GM19467 (cell line): ENCODE data around the gene CCR4.
"Not testable (repeated sequence)": the region's sequence is repeated elsewhere in the genome, so short reads cannot be mapped to it uniquely, and the experiment has no call there.

ENCODE experiments used
- ATAC-seq: cut with Tn5 transposase; IDR thresholded peaks from one replicate; pipeline ENCODE4 v1.9.1; 2021; ENCODE audit warnings: mild to moderate bottlenecking, moderate library complexity; ENCODE audit not compliant: unreplicated experiment

The CCR4 gene

DNA sequence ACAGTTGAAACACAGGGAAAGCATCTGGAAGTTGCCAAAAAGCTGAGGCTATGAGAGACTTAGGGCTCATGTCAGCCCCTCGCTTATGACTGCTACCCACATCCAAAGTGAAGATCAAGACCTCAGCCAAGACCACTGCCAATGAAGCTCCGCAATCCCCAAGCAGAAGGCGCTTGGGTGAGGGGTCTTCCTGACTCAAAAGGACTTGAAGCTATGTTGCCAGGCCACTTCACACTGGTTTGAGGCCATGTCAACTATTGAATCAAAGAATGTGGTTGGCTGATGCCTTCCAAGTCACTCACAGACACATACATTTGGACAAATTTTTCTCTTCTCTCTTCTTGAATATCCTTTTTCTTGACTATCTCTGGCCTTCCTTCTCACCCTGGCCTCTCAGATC lies 928 bp upstream of the CCR4 start:
- ATAC-seq: no peak

DNA sequence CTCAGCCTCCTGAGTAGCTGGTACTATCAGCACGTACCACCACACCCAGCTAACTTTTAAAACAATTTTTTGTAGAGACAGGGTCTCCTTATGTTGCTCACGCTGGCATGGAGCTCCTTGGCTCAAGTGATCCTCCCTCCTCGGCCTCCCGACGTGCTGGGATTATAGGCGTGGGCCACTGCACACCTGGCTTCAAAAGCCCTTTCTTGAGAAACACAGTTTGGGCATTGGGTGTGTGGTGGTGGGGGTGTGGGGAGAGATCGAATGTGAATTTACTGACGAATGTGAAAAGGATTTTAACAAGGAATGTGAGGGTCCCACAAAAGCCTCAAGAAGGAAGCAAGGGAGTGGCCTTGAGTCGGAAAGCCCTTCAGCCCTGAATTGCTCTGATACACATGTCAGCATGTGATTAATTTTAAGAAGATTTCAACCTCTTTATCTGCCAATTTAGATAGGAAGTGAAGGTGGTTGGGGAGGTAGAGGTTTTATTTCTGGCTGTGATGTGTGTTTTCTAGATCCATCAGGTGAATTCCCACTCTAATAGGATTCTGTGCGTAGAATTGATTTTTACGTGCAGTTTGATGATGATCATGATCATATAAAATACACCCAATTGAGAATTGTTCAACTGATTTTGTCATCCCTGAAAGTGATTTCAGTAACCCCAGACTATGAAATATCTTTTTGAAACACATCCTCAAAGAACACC lies 1.1 kb downstream of the CCR4 start:
- ATAC-seq: no peak

- no peak for ATAC-seq
Measured at GRCh38 chr3:32954506-32954905, 3.1 kb downstream of the CCR4 start.

DNA sequence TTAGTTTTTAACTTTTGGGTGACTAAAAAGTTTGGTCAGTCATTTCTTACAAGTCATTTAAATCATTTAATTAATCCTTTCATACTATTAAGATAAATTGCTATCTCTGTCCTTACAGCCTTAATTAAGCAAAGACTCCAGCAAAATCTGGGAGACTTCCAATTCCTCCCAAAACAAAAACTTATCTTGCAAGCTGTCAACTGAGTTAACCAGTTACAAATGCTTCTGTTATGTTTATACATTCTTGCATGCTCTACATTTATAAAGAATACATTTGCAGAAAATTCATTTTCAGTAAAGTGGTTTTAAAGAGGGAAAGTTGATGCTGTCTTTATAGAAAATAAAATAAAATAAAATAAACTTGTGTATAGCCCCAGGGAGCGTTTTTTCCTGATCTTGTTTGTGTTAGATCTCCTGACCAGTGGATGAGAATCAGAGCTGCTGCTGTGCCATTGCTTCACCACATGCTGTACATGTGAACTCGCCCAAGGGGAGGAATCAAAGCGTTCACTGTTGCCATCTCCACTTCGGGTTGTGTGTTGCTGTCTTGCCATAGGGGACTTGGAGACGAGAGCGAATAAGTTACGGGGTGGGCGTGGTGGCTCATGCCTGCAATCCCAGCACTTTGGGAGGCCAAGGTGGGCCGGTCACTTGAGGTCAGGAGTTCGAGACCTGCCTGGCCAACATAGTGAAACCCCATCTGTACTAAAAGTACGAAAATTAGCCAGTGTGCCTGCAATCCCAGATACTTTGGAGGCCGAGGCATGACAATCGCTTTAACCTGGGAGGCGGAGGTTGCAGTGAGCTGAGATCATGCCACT lies 5.5 kb downstream of the CCR4 start:
- ATAC-seq: no peak

- no peak for ATAC-seq
Measured at GRCh38 chr3:32958509-32958908, 7.1 kb downstream of the CCR4 start.

GRCh38 chr3:32959371-32959770 lies 7.9 kb downstream of the CCR4 start:
- ATAC-seq: no peak

GRCh38 chr3:32960404-32961170 lies 9.1 kb downstream of the CCR4 start:
- no peak for ATAC-seq

DNA sequence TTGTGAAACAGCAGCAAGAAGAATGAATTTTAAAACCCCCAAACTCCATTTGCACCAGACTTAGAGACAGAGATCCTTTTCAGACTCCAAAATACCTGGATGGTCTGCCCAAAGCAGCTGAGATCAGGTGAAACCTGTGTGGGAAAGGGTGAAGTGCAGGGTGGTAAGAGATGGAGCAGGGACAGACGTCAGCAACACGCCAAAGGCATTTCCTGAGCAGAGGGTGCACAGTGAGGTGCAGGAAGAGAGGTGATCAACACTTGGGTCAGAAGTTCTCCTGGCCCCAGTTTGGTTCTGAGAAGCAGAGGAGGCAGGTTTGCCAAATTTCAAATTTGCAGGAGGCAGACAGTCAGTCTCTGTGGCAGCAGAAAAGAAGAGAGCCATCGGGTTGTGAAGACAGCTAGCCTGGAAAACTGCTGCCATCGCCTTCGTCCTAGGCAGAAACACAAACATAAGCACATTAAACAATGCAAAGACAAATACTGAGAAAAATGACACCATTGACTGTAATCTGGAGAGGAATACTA lies 9.8 kb downstream of the CCR4 start:
- no peak for ATAC-seq

GRCh38 chr3:32963871-32964270 lies 12.4 kb downstream of the CCR4 start:
- no peak for ATAC-seq

DNA sequence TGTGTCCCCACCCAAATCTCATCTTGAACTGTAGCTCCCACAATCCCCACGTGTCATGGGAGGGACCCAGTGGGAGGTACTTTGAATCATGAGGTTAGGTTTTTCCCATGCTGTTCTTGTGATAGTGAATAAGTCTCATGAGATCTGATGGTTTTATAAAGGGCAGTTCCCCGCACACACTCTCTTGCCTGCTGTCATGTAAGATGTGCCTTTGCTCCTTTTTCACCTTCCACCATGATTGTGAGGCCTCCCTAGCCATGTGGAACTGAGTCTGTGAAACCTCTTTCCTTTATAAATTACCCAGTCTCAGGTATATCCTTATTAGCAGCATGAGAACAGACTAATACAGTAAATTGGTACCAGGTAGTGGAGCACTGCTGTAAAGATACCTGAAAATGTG lies 13.3 kb downstream of the CCR4 start:
- ATAC-seq: not testable (repeated sequence)

GRCh38 chr3:32965617-32966213 lies 14.3 kb downstream of the CCR4 start:
- not testable (repeated sequence) for ATAC-seq

GRCh38 chr3:32966627-32967026 lies 15.2 kb downstream of the CCR4 start:
- not testable (repeated sequence) for ATAC-seq

GRCh38 chr3:32968166-32968919 lies 16.9 kb downstream of the CCR4 start:
- ATAC-seq: no peak

- ATAC-seq: no peak
Measured at GRCh38 chr3:32968920-32969389, 17.5 kb downstream of the CCR4 start.

GRCh38 chr3:32969656-32970055 lies 18.2 kb downstream of the CCR4 start:
- no peak for ATAC-seq

DNA sequence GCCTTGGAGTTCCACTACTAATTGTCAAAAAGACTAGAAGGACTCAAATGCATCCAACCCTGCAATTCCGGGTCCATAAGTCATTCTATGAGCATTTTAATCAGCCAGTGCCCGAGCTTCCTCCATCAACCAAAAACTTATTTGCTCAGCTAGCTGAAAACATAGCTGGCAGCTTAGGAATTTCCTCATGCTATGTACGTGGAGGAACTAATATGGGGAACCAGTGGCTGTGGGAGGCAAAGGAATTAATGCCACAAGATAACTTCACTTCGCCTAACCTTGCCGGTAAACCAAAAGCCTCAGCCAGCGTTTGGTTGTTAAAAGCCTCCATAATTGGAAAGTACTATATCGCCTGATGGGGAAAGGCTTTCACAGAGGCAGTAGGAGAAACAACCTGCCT lies 19.8 kb downstream of the CCR4 start:
- not testable (repeated sequence) for ATAC-seq

- ATAC-seq: no peak
Measured at GRCh38 chr3:32972482-32973146, 21.2 kb downstream of the CCR4 start.

GRCh38 chr3:32973982-32974381 lies 22.5 kb downstream of the CCR4 start:
- ATAC-seq: peak; percentile 74

DNA sequence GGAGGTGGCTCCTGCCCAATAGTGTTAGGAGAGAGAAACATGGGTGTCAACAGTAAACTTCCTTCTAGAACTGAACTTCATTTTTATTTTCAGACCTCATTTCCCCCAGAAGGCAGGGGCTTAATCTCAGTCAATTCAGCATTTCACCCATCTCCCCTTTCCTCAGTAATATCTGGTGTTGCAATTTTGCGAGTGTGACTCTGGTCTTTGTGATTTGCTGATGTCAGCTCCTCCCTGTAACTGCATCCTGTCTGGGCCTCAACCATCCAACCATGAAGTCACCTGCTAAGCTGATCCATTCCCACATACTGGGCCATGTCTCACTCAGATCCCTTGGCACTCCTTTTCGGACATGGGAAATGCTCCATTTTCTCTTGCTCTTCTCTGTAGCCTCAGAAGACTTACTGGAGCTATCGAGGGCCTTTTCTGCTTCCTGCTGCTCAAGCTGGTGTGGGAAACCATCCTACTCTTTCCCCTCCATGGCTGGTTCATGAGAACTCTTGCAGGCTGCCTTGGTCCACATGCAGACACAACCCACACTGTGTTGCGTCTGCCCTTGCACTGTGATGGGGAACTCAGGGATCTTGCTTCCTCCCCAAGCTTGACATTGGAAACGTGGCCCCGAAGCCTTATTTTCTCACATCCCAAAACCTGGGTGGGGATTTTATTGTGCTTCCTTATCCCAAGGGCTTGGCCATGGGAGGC lies 24.6 kb downstream of the CCR4 start:
- ATAC-seq: no peak
